T-helper 2 cell treated with Interferon-gamma antibody and Interleukin-4, amounts not matched to agents 5 μg/mL and 100 μg/mL, for 36 hours (primary cell): ENCODE data around the gene TLDC2.
A peak's percentile ranks its signal among the peaks of the same experiment; 100 is the strongest.

ENCODE experiments used
- DNase-seq: peaks from one replicate; pipeline ENCODE4 v3.0.0; 2021; ENCODE audit warnings: low spot score
- H3K27ac Mint-ChIP-seq: one replicate; pipeline ENCODE4 v1.8.0; 2021; ENCODE audit warnings: mild to moderate bottlenecking, mixed read lengths
- H3K27me3 Mint-ChIP-seq: one replicate; pipeline ENCODE4 v1.8.0; 2021; ENCODE audit warnings: low read depth, mixed read lengths
- H3K36me3 Mint-ChIP-seq: one replicate; pipeline ENCODE4 v1.8.0; 2021; ENCODE audit warnings: low read depth, mixed read lengths
- H3K4me1 Mint-ChIP-seq: one replicate; pipeline ENCODE4 v1.8.0; 2021; ENCODE audit warnings: low read depth, mixed read lengths
- H3K4me3 Mint-ChIP-seq: one replicate; pipeline ENCODE4 v1.8.0; 2022; ENCODE audit warnings: mild to moderate bottlenecking, moderate library complexity, mixed read lengths
- H3K9me3 Mint-ChIP-seq: one replicate; pipeline ENCODE4 v1.8.0; 2021; ENCODE audit warnings: mixed read lengths

The TLDC2 gene

DNA sequence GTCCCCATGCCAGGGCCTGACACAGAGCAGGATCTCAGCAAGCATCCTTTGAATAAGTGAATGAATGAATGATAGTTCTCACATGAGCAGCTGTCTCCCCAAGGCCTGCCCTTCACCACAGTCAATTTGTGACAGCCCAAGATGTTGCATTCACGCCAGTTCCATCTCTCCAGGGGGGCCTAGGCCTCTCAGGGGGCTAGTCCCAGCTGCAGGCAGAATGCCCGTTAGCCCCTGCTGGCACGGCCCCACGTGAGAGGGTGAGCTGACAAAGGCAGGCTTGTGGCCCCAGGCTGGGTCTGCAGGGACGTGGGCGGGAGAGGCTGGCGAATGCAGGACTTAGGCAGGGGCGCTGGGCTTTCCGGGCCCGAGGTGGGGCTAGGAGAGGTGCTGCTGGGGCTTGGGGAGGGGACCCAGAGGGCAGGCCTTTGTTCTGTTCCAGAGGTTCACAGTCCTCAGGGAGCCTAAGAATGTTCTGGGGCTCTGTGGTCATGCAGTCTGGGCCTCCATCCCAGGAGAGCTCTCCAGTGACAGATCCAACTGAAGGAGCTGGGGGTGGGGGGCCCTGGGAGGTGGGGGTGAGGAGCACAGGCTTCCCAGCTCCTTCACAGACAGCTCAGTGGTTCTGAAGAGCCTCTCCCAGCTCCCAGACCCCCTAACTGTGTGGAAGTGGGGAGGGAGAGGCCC is 30.5 kb upstream of the TLDC2 start:
- DNase-seq: no peak
- Mint-ChIP-seq H3K27ac (no peak overlapping the region), H3K4me1 (peaks cover 16% of the 10 kb centered on the region), H3K4me3 (no peak overlapping the region), H3K9me3 (no peaks in the 10 kb centered on the region), H3K36me3 (no peaks in the 10 kb centered on the region), H3K27me3 (no peaks in the 10 kb centered on the region)

DNA sequence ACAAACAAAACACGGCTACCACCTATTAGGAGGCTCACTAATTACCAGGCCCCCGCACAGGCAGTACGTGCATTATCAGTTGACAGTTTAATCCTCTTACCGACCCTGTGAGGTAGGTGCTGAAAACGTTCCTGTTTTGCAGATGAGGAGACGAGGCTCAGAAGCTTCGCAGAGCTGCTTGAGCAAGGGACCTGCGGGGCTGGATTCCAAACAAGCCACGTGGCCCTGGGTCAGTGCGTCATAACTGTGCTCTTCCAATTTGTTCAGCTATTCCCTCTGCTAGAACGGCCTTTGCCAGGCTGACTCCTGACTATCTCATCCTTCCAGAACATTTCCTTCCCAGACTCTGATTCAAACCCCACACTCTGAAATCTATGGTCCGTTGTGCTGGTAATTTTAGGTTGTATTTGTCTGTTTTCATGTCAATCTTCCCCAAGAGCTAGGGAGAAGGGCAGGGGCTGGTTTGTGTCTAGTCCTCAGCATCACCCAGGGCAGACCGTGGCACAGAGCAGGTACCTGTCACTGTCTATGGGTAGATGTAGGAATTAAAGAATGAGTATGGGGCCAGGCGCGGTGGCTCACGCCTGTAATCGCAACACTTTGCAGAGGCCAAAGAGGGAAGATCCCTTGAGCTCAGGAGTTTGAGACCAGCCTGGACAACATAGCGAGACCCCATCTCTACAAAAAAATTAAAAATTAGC is 28.8 kb upstream of the TLDC2 start:
- H3K9me3 Mint-ChIP-seq: peaks cover 3% of the 10 kb centered on the region
- DNase-seq: no peak
- H3K4me1 Mint-ChIP-seq: peaks cover 9% of the 10 kb centered on the region
- H3K27me3 Mint-ChIP-seq: no peaks in the 10 kb centered on the region
- no peak overlapping the region for H3K27ac Mint-ChIP-seq
- H3K4me3 Mint-ChIP-seq: no peak overlapping the region
- H3K36me3 Mint-ChIP-seq: no peaks in the 10 kb centered on the region

DNA sequence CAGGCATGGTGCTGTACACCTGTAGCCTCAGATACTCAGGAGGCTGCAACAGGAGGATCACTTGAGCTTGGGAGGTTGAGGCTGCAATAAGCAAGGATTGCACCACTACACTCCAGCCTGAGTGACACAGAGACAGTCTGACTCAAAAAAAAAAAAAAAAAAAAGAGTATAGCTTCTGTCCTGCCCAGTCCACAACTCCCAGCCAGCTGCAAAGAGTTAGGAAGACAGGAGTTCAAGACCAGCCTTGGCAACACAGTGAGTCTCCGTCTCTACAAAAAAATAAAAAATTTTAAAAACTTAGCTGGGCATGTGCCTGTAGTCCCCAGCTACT is 28.3 kb upstream of the TLDC2 start:
- Mint-ChIP-seq H3K27me3 (no peaks in the 10 kb centered on the region), H3K4me3 (no peak overlapping the region), H3K9me3 (peaks cover 3% of the 10 kb centered on the region), H3K27ac (no peak overlapping the region), H3K4me1 (peaks cover 8% of the 10 kb centered on the region), H3K36me3 (no peaks in the 10 kb centered on the region)
- no peak for DNase-seq

DNA sequence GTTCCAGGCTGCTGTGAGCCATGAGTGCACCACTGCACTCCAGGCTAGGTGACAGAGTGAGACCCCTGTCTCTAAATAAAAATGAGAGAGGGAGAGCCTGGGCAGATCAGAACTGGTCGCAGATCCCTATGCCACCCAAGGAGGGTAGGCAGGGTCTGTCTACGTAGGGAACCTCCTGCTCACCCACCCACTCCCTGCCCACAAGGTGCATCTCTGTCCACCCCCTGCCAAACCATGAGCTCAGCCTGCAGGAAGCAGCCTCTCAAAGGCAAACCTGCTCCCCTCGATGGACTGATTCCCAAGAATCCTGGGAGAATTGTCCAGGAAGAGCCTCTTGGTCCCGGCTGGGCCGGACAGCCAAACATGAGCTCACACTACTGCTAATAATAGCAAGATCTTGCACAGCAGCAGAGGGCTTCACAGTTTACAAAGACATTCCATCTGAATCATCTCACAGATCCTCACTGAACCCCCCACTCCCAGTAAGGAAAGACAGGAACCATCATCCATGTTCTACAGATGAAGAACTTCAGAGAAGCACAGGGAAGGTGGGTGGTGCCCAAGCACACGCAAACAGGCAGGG is 27.8 kb upstream of the TLDC2 start:
- Mint-ChIP-seq H3K27ac (no peak overlapping the region), H3K27me3 (no peaks in the 10 kb centered on the region), H3K4me3 (no peak overlapping the region), H3K36me3 (no peaks in the 10 kb centered on the region), H3K4me1 (peaks cover 6% of the 10 kb centered on the region), H3K9me3 (peaks cover 3% of the 10 kb centered on the region)
- DNase-seq: no peak

DNA sequence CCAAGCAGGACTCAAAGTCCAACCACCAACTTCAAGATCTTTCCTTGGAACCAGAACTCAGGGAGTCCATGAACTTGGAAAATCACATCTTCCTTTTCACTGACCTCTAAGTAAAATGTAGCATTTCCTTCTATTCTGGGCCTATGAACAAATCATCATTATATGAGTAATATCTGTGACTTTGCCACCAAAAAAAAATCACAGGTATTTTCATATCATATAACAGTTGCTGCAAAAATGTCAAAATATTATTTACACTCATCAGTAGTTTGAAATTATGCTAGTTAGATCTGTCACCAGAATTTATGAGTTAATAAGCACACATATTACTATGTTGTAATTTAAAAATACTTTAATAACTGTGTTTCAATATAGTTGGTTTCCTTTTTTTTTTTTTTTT is 27.3 kb upstream of the TLDC2 start:
- no peak overlapping the region for H3K4me3 Mint-ChIP-seq
- H3K4me1 Mint-ChIP-seq: peaks cover under 1% of the 10 kb centered on the region

DNA sequence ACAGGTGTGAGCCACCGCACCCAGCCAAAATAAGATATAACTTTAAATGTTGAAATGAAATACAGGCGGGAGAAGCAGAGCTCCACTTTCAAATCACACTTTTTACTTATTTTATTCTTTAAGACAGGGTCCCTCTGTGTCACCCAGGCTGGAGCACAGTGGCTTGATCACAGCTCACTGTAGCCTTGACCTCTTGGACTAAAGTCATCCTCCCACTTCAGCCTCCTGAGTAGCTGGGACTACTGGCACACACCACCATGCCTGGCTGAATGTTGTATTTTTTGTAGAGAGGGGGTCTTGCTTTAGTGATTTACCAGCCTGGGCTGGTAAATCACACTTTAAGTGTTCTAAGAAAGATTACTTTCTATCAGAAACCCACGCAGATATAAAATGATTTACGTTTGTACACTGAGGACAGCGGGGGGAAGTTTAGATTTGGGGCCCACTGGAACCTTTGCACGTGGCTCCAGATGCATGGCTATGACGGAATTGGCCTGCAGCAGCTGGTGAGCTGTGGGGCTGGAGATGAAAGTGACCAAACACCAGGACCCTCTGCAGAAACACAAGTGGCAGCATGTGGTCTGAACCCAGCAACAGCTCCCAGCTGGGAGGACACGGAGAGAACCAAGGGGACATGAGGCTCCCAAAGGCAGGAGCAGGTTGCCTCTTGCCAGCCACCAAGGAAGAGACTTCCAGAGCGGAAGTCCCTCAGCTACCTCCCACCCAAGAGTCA is 26.4 kb upstream of the TLDC2 start:
- H3K27me3 Mint-ChIP-seq: no peaks in the 10 kb centered on the region
- H3K4me3 Mint-ChIP-seq: no peak overlapping the region
- no peaks in the 10 kb centered on the region for H3K36me3 Mint-ChIP-seq
- peaks cover 3% of the 10 kb centered on the region for H3K9me3 Mint-ChIP-seq
- DNase-seq: no peak
- no peak overlapping the region for H3K27ac Mint-ChIP-seq
- no peaks in the 10 kb centered on the region for H3K4me1 Mint-ChIP-seq

More for the DNA sequence above, 27.3 kb upstream of the TLDC2 start:
- H3K27me3 Mint-ChIP-seq: no peaks in the 10 kb centered on the region
- H3K9me3 Mint-ChIP-seq: peaks cover 3% of the 10 kb centered on the region
- no peaks in the 10 kb centered on the region for H3K36me3 Mint-ChIP-seq
- no peak for DNase-seq
- H3K27ac Mint-ChIP-seq: no peak overlapping the region

DNA sequence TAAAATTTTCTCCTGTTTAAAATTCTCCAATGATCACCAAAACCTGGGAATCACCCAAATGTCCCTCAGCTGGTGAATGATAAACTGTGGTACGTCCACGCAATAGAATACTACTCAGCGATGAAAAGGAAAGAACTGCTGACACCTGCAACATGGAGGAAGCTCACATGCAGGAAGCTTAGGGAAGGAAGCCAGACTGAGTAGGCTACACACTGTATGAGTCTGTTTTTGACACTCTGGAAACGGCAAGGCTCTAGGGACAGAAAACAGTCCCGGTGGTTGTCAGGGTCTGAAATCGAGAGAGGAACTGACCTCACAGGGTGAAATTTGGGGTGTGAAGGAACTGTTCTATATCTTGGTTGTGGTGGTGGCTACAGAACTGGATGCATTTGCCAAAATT is 25.2 kb upstream of the TLDC2 start:
- no peaks in the 10 kb centered on the region for H3K4me1 Mint-ChIP-seq
- H3K27me3 Mint-ChIP-seq: no peaks in the 10 kb centered on the region
- no peak overlapping the region for H3K4me3 Mint-ChIP-seq
- DNase-seq: no peak
- H3K27ac Mint-ChIP-seq: no peak overlapping the region
- H3K9me3 Mint-ChIP-seq: peaks cover 3% of the 10 kb centered on the region
- H3K36me3 Mint-ChIP-seq: no peaks in the 10 kb centered on the region

DNA sequence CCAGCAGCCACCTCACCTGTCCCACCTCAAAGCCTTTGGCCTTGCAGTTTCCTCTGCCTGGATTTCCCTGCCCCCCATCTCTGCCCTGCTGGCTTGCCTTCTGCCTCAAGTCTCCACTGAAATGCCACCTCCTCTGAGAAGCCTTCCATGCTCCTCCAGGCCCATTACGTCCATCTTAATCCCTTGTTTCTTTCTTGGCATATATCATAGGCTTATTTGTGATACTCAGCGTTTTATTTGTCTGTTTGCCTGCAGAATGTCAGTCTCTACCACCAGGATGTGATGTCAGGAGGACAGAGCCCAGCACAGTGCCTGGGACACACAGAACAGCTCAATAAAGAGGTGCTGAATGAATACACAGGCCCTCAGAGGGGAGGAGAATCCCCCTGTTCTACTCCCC is 24.4 kb upstream of the TLDC2 start:
- H3K9me3 Mint-ChIP-seq: peaks cover 3% of the 10 kb centered on the region
- no peak overlapping the region for H3K4me3 Mint-ChIP-seq
- DNase-seq: no peak
- peaks cover 7% of the 10 kb centered on the region for H3K4me1 Mint-ChIP-seq
- no peaks in the 10 kb centered on the region for H3K27me3 Mint-ChIP-seq
- H3K36me3 Mint-ChIP-seq: no peaks in the 10 kb centered on the region
- peak overlapping the region; percentile 14 for H3K27ac Mint-ChIP-seq

DNA sequence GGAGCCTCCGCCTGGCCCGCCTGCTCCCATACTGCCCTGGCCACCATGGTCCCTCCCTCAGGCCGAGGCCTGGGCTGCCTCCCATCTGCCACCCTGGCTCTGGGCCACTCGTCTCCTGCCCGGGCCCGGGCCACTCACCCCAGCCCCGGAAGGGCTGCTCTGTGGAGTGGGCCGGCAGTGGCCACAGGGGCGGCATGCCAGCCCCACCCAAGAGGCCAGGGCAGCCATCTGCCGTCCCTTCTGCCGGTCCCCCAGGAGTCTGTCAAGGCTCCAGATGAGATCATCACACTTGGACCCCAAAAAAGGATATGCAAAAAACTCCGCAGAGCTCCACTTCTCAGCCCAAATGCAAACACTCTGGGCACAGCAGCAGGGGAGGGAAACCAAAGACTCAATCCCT is 23.8 kb upstream of the TLDC2 start:
- DNase-seq: no peak
- H3K4me3 Mint-ChIP-seq: no peak overlapping the region
- peaks cover 14% of the 10 kb centered on the region for H3K4me1 Mint-ChIP-seq
- no peaks in the 10 kb centered on the region for H3K27me3 Mint-ChIP-seq
- no peaks in the 10 kb centered on the region for H3K36me3 Mint-ChIP-seq
- no peak overlapping the region for H3K27ac Mint-ChIP-seq
- H3K9me3 Mint-ChIP-seq: peaks cover 3% of the 10 kb centered on the region

DNA sequence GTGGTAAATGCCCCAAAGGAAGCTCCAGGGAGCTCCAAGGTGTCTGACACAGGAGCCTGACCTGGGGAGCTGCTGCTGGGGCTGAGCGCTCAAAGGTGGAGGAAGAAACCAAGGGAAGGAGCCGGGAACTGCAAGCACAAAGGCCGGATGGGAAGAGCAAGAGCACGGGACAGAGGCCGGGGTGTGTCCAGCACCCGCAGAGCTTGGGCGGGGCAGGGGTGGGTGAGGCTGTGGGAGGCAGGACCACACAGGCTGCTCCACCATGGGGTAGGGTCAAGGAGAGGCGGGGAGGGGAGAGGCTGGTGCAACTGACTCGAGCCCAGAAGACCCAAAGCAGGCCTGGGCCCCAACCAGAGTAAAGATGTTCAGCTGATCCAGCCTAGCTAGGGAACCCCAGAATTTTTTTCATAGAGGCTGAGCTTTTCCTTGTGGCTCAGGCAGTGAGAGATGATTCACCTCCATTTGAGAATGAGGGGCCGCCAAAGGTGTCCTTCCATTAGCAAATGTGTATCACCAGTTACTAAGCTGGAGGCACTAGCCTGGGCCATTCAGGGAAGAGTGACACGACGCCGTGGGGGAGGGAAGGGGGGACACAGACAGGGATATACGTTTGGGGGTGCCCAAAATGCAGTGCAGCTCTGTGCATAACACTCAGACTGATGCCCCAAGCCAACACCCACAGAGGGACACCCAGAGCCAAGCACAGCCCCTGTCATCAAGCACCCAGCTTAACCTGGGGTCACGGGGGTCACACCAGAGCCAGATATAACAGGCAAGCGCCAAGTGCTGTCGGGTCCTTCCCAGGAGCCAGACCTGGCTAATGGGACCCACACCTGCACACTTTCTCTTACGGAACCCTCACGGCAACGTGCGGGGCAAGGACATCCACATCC is 21.3 kb upstream of the TLDC2 start:
- DNase-seq: no peak
- Mint-ChIP-seq H3K27ac (peak overlapping the region; percentile 63), H3K4me1 (peaks cover 15% of the 10 kb centered on the region)

DNA sequence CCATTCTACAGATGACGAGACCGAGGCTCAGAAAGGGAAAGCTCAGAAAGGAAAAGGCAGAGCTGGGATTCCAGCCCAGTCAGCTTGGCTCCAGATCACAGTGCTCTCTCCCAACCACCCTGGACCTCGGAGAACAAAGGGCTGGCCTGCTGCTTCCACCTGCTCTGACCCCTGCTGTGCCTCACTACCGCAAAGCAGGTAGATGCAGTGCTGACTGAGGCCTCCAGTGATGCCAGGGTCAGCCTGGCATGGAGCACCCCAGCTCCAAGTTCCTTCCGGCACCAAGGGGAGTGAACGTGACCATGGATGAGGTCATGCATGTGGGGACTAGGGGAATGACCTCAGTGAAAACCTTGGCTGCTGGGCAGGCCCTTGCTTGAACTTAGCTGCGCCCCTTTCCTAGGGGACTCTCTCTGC is 20.7 kb upstream of the TLDC2 start:
- H3K4me3 Mint-ChIP-seq: no peak overlapping the region

More for the DNA sequence above, 21.3 kb upstream of the TLDC2 start:
- H3K36me3 Mint-ChIP-seq: no peaks in the 10 kb centered on the region
- H3K9me3 Mint-ChIP-seq: peaks cover 3% of the 10 kb centered on the region
- H3K27me3 Mint-ChIP-seq: no peaks in the 10 kb centered on the region
- H3K4me3 Mint-ChIP-seq: no peak overlapping the region

DNA sequence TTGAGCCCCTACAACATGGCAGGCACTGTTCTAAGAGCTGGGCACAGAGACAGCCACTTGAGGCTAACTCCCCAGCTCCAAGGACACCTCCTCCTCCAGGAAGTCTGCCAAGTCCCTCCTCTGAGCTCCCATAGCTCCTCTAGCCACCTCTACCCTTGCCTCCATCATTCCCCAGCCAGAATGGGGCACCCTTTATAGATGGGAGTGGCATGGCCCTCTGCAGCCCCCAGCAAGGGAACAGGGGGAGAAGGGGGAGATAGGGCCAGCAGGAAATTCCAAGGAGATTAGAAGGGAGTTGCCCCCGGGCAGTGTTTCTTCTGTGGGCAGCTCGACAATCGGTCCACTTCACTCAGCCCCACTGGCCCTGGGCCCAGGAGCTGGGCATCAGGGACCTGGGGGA is 19.7 kb upstream of the TLDC2 start:
- H3K27ac Mint-ChIP-seq: peak overlapping the region; percentile 33
- peaks cover 15% of the 10 kb centered on the region for H3K4me1 Mint-ChIP-seq
- no peak for DNase-seq
- H3K27me3 Mint-ChIP-seq: peaks cover 5% of the 10 kb centered on the region
- H3K36me3 Mint-ChIP-seq: no peaks in the 10 kb centered on the region
- no peak overlapping the region for H3K4me3 Mint-ChIP-seq
- no peaks in the 10 kb centered on the region for H3K9me3 Mint-ChIP-seq

More for the DNA sequence above, 20.7 kb upstream of the TLDC2 start:
- Mint-ChIP-seq H3K4me1 (peaks cover 15% of the 10 kb centered on the region), H3K9me3 (peaks cover 3% of the 10 kb centered on the region), H3K36me3 (no peaks in the 10 kb centered on the region), H3K27me3 (no peaks in the 10 kb centered on the region), H3K27ac (no peak overlapping the region)
- no peak for DNase-seq
